Neuronal stem cell (in vitro differentiated cells): ENCODE data around the gene OLFML2A.

Experiments
- DNase-seq: peaks from one replicate; pipeline ENCODE4 v3.0.0-alpha.2; 2013; ENCODE audit warnings: low spot score
- H2AFZ ChIP-seq: one replicate; pipeline ENCODE4 v1.6.1; 2013; ENCODE audit warnings: mild to moderate bottlenecking, low read length, inconsistent platforms
- H2AK5ac ChIP-seq: 2 replicates; pipeline ENCODE4 v1.6.1; 2013; ENCODE audit warnings: low read depth, mild to moderate bottlenecking, inconsistent platforms, low read length, moderate library complexity, mixed read lengths
- H2BK120ac ChIP-seq: 2 replicates; pipeline ENCODE4 v1.6.1; 2013; ENCODE audit warnings: low read depth, mild to moderate bottlenecking, inconsistent platforms, low read length, moderate library complexity, mixed read lengths
- H2BK12ac ChIP-seq: one replicate; pipeline ENCODE4 v1.6.1; 2013; ENCODE audit warnings: low read length, inconsistent platforms
- H2BK15ac ChIP-seq: 2 replicates; pipeline ENCODE4 v1.6.1; 2013; ENCODE audit warnings: mild to moderate bottlenecking, low read length, inconsistent platforms, mixed read lengths
- H2BK5ac ChIP-seq: one replicate; pipeline ENCODE4 v1.6.1; 2013; ENCODE audit warnings: inconsistent platforms, mild to moderate bottlenecking, low read length, moderate library complexity
- H3K14ac ChIP-seq: one replicate; pipeline ENCODE4 v1.6.1; 2013; ENCODE audit warnings: low read length, inconsistent platforms
- H3K18ac ChIP-seq: 2 replicates; pipeline ENCODE4 v1.6.1; 2013; ENCODE audit warnings: low read length, inconsistent platforms
- H3K23ac ChIP-seq: 2 replicates; pipeline ENCODE4 v1.6.1; 2013; ENCODE audit warnings: low read depth, mild to moderate bottlenecking, mixed read lengths, low read length, inconsistent platforms; ENCODE audit not compliant: poor library complexity
- H3K27ac ChIP-seq: replicated peaks from 3 replicates; pipeline ENCODE4 v1.5.1; 2013; ENCODE audit warnings: low read length, inconsistent platforms
- H3K27me3 ChIP-seq, 3 experiments: 2 replicates each; pipeline ENCODE4 v1.6.1; 2013; ENCODE audit warnings: low read length in 3 of 3, mild to moderate bottlenecking in 2 of 3, inconsistent platforms in 1 of 3, low read depth in 1 of 3, mixed read lengths in 1 of 3, moderate library complexity in 1 of 3; ENCODE audit not compliant: control insufficient read depth in 3 of 3, insufficient read depth in 3 of 3
- H3K36me3 ChIP-seq, 2 donors: replicated peaks in 1 of 2; 2 replicates each; pipeline ENCODE4 v1.6.1; 2013; ENCODE audit warnings: low read length in 2 of 2; ENCODE audit not compliant: control insufficient read depth in 2 of 2, insufficient read depth in 2 of 2
- H3K4ac ChIP-seq: 2 replicates; pipeline ENCODE4 v1.6.1; 2013; ENCODE audit warnings: inconsistent platforms, mild to moderate bottlenecking, low read length, moderate library complexity
- H3K4me1 ChIP-seq, 2 donors: 1 replicate in 1 of 2; 2 replicates in 1 of 2; pipeline ENCODE4 v1.6.1; 2013; ENCODE audit warnings: low read length in 2 of 2, low read depth in 1 of 2; ENCODE audit not compliant: control insufficient read depth in 2 of 2, insufficient read depth in 1 of 2
- H3K4me2 ChIP-seq: one replicate; pipeline ENCODE4 v1.6.1; 2013; ENCODE audit warnings: mild to moderate bottlenecking, low read length, inconsistent platforms; ENCODE audit not compliant: insufficient read depth, poor library complexity, severe bottlenecking
- H3K4me3 ChIP-seq, 2 donors: 2 replicates each; pipeline ENCODE4 v1.5.1; 2013; ENCODE audit warnings: low read length in 2 of 2, mild to moderate bottlenecking in 2 of 2, inconsistent platforms in 1 of 2, moderate library complexity in 1 of 2
- H3K79me1 ChIP-seq: one replicate; pipeline ENCODE4 v1.6.1; 2013; ENCODE audit warnings: low read depth, mild to moderate bottlenecking, inconsistent platforms, low read length, moderate library complexity
- H3K9ac ChIP-seq: one replicate; pipeline ENCODE4 v1.6.1; 2013; ENCODE audit warnings: mild to moderate bottlenecking, low read depth, low read length, inconsistent platforms; ENCODE audit not compliant: poor library complexity
- H3K9me3 ChIP-seq, 2 donors: replicated peaks in 1 of 2; 2 replicates each; pipeline versions ENCODE3 to v1.6.1; 2013; ENCODE audit warnings: low read length in 2 of 2, mild to moderate bottlenecking in 2 of 2, inconsistent platforms in 1 of 2, low read depth in 1 of 2, mixed read lengths in 1 of 2, moderate library complexity in 1 of 2; ENCODE audit not compliant: control insufficient read depth in 2 of 2, insufficient read depth in 1 of 2
- H4K8ac ChIP-seq: one replicate; pipeline ENCODE4 v1.6.1; 2013; ENCODE audit warnings: low read depth, mild to moderate bottlenecking, inconsistent platforms, low read length, moderate library complexity
- H4K91ac ChIP-seq: one replicate; pipeline ENCODE4 v1.6.1; 2013; ENCODE audit warnings: low read length, low read depth, mild to moderate bottlenecking, inconsistent platforms; ENCODE audit not compliant: poor library complexity
- WGBS, 2 donors: extraction: QIAGEN DNeasy Blood & Tissue Kit; methylation state at CpG; one replicate each; pipeline ENCODE4 v1.1.7; 2013; ENCODE audit warnings: missing lambda C conversion rate in 2 of 2, mixed read lengths in 1 of 2; ENCODE audit not compliant: insufficient read length in 2 of 2, insufficient replicate concordance in 1 of 2; ENCODE audit errors: extremely low coverage in 2 of 2; 5-methylcytosine and 5-hydroxymethylcytosine counted together

Gene OLFML2A

DNA sequence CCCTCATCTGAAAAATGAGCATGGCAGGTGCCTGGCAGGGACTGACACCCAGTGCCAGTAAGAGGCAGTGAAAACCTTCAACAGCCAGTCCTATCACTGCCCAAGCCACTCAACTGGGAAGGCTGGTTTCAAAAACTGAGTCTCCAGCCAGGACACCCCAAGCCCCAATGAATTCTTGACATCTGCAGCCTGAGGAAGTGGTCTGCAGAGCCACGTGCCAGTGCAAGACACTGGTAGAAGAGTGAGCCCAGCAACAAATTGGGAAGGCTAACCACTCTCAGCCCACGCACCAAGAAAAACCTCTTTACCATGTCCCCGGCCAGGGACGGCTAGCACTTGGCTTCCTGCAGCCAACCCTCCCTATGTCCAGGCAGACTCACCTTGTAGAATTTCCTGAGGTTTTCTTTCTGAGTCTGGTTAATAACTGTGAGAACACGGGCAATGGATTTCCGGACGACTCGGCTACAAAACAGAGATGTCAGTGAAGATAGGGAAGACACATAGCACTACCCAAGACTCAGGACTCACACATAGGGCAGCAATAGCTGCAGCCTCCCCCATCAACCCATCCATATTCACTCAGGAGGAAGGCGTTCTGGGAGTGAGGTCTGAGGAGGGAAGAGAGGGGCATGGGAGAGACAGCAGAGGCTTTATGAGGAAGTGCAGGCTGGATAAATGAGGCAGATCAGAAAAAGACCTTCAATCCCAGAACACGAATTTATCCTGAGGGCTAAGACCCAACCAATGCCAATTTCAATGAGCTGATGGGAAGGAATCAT is 83.1 kb downstream of the OLFML2A start:
- H3K4me3 ChIP-seq: peak overlapping the region in 1 of 2 donors; percentile 96
- H2BK5ac ChIP-seq: no peak overlapping the region
- no peak overlapping the region for H3K23ac ChIP-seq
- H2AK5ac ChIP-seq: no peak overlapping the region
- no peak overlapping the region for H2BK15ac ChIP-seq
- no peak overlapping the region for H2AFZ ChIP-seq
- H3K79me1 ChIP-seq: peaks cover 12% of the 10 kb centered on the region
- H4K91ac ChIP-seq: no peak overlapping the region
- WGBS, 2 donors: no CpG with 5 or more reads among the region's 10 CpGs
- no peak overlapping the region for H3K18ac ChIP-seq
- peaks cover 43 to 51% of the 10 kb centered on the region in 2 donors for H3K36me3 ChIP-seq
- H3K27me3 ChIP-seq: no peaks in the 10 kb centered on the region
- H2BK120ac ChIP-seq: no peak overlapping the region
- H2BK12ac ChIP-seq: no peak overlapping the region
- H3K4ac ChIP-seq: no peak overlapping the region
- H3K27ac ChIP-seq: no peak overlapping the region
- no peak overlapping the region for H4K8ac ChIP-seq
- peaks cover 7 to 11% of the 10 kb centered on the region in 2 donors for H3K4me1 ChIP-seq
- no peaks in the 10 kb centered on the region for H3K9me3 ChIP-seq
- H3K9ac ChIP-seq: no peak overlapping the region
- DNase-seq: no peak
- H3K4me2 ChIP-seq: peak overlapping the region; percentile 80
- H3K14ac ChIP-seq: no peak overlapping the region

GRCh38 chr9:124860582-124861341 is 83.8 kb downstream of the OLFML2A start:
- peak overlapping the region; percentile 80 for H3K4me2 ChIP-seq
- H3K4ac ChIP-seq: no peak overlapping the region
- no peak overlapping the region for H3K27ac ChIP-seq
- peak overlapping the region; percentile 99 for H3K9ac ChIP-seq
- DNase-seq: no peak
- no CpG with 5 or more reads among the region's 12 CpGs for WGBS, 2 donors
- H2BK5ac ChIP-seq: no peak overlapping the region
- H3K9me3 ChIP-seq: no peaks in the 10 kb centered on the region
- peak overlapping the region; percentile 84 for H3K14ac ChIP-seq
- no peak overlapping the region for H2BK12ac ChIP-seq
- H3K79me1 ChIP-seq: peaks cover 12% of the 10 kb centered on the region
- peak overlapping the region; percentile 78 for H4K8ac ChIP-seq
- H3K18ac ChIP-seq: peak overlapping the region; percentile 60
- H2BK15ac ChIP-seq: no peak overlapping the region
- peak overlapping the region; percentile 82 for H4K91ac ChIP-seq
- H2BK120ac ChIP-seq: no peak overlapping the region
- H3K4me1 ChIP-seq: peaks cover 7 to 11% of the 10 kb centered on the region in 2 donors
- no peaks in the 10 kb centered on the region for H3K27me3 ChIP-seq
- no peak overlapping the region for H2AFZ ChIP-seq
- peak overlapping the region; percentile 98 for H3K23ac ChIP-seq
- H3K36me3 ChIP-seq: peaks cover 43 to 51% of the 10 kb centered on the region in 2 donors
- peak overlapping the region; percentile 94 to 96 for H3K4me3 ChIP-seq
- peak overlapping the region; percentile 99 for H2AK5ac ChIP-seq

- peak within 1 kb of the TSS; percentile 98 for H3K18ac ChIP-seq
- H3K27me3 ChIP-seq: no peaks in the 10 kb centered on the region
- H4K91ac ChIP-seq: peak within 1 kb of the TSS; percentile 82
- peak within 1 kb of the TSS; percentile 98 for H3K23ac ChIP-seq
- peak within 1 kb of the TSS; percentile 80 for H3K4me2 ChIP-seq
- peak within 1 kb of the TSS; percentile 89 for H2BK12ac ChIP-seq
- H2BK120ac ChIP-seq: no peak within 1 kb of the TSS
- peak within 1 kb of the TSS; percentile 78 for H4K8ac ChIP-seq
- H3K14ac ChIP-seq: peak within 1 kb of the TSS; percentile 96
- peak within 1 kb of the TSS; percentile 58 for H2BK15ac ChIP-seq
- H2AK5ac ChIP-seq: peak within 1 kb of the TSS; percentile 99
- peak within 1 kb of the TSS; percentile 99 for H3K9ac ChIP-seq
- no peaks in the 10 kb centered on the region for H3K9me3 ChIP-seq
- peak; percentile 91 for DNase-seq
- H3K36me3 ChIP-seq: peaks cover 41 to 47% of the 10 kb centered on the region in 2 donors
- peak within 1 kb of the TSS; percentile 94 to 96 for H3K4me3 ChIP-seq
- H2BK5ac ChIP-seq: peak within 1 kb of the TSS; percentile 99
- H3K4ac ChIP-seq: peak within 1 kb of the TSS; percentile 100
- H2AFZ ChIP-seq: peak within 1 kb of the TSS; percentile 99
- peaks cover 7 to 11% of the 10 kb centered on the region in 2 donors for H3K4me1 ChIP-seq
- WGBS, 2 donors: no CpG with 5 or more reads among the region's 92 CpGs
- H3K27ac ChIP-seq: peak within 1 kb of the TSS; percentile 88
- H3K79me1 ChIP-seq: peaks cover 12% of the 10 kb centered on the region
Observed at GRCh38 chr9:124861342-124862229, 84.7 kb downstream of the OLFML2A start, which contains the start of the genes ARPC5L and RPL35. TSS of gene ARPC5L (plus strand) at chr9:124862130. CDS start at chr9:124869291, 7,161 bp downstream. TSS of gene RPL35 (minus strand) at chr9:124861957. CDS start at chr9:124861912, 45 bp downstream.
